Measurements from ENCODE around the gene CYP4F12. TPM values are rescaled to one million over a fixed set of nuclear protein-coding genes. Genes with fewer than 3 reads are reported as not detected.

CYP4F12 gene
- not detected in 2 replicates for total RNA-seq

DNA sequence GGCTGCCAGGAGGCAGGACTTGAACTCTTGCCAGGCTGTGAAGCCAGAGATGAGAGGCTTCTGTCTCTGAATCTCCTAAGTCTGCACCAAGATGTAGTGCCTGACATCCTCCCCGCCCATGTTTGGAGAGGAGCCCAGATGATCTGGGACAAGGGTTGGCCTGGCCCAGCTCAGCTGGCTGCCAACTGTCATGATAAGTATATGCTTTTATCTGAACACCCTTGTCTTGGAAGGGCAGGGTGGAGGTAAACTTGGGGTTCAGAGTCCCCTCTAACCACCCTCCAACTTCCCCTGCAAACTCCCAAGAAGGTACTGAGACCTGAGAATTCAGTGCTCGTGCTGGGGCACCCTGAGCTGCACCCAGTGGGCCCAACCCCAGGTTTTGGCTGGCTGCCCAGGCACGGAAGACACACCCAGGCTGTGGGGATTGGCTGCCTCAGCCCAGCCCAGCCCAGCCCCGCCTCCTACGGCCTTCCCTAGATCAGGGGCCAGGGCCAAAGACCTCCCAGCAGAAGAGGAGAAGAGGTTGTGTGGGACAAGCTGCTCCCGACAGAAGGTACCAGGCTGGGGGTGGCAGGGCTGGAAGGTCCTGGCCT, at the start of gene CYP4F12:
Gene CYP4F12 (plus strand): TSS at position 508 of the 596 bp plus-strand sequence. CDS start 443 bp downstream, outside the sequence.

DNA sequence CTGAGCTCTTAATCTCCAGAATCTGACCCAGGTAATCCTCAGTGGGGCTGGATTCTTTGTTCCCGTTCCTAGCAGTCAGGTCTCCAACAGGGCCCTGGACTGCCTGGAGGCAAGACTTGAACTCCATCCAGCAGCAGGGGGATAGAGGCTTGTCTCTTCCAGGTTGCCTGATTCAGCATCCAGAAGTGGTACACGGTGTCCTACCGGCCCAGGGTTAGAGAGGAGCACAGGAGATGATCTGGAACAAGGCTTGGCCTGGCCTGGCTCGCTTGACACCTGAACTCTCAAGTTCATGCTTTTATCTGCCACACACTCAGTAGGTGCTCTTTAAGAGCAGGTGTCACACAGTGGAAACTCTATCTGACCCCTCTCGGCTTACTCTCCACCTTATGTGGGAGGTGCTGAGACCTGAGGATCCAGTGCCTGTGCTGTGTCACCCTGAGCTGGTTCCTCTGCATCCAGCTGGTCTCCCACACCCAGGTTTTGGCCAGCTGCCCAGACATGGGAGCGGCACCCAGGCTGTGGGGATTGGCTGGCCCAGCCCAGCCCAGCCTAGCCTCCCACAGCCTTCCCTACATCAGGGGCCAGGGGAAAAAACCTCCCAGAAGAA, 32.5 kb upstream of the CYP4F12 start, which contains the start of gene CYP4F3:
Gene CYP4F3 (plus strand): TSS at position 604 of the 610 bp plus-strand sequence. CDS start 519 bp downstream, outside the sequence.

DNA sequence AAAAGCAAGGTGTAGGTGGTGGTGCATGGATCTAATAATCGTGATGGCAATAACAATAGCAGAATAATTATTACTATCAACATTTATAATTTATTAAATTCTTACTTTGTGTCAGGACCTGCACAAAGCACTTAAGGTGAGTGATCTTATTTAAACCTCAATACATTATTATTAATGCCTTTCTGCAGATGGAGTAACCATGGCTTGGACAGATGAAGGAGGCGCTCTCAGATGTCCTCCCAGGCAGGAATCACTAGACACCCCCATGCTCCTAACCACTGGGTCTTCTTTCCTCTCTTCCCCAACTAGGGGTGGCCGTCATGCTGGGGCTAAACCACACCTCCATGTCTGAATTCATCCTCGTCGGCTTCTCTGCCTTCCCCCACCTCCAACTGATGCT, 54.8 kb downstream of the CYP4F12 start, which contains the start of gene OR10H2:
Gene OR10H2 (plus strand): TSS at position 301 of the 400 bp plus-strand sequence. CDS start 20 bp downstream, at position 321.

DNA sequence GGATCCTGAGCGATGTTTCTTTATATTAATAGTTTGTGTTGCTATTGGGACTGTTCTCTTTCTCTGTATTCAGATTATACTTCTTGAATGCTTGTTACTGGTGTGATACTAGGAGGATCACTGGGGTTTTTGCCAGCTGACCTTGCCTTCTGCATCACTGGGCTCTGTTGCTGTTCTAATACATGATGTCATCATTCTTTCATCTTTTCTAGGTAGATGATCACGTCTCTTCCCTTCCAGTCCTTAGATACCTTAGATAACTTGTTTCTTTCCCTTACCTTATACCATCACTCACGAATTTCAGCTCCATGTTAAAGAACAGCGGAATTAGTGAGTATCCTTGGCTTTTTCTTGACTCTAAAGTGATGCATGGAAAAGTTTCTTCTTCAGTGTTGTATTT, 64.8 kb downstream of the CYP4F12 start, which contains the start of gene OR10H3:
Gene OR10H3 (plus strand): TSS at position 264 of the 400 bp plus-strand sequence. CDS start 3,408 bp downstream, outside the sequence.

Other genes with a start within 250 kb of the CYP4F12 start
- gene WIZ, start 223.1 kb upstream of the CYP4F12 start, total RNA-seq, result 15.0 and 21.1 TPM in 2 replicates
- gene RASAL3, start 208.5 kb upstream of the CYP4F12 start, total RNA-seq, result 0.07 TPM in 2 replicates
- not detected in 2 replicates for gene PGLYRP2, start 193.6 kb upstream of the CYP4F12 start, total RNA-seq
- not detected in 2 replicates for gene CYP4F22, start 164.6 kb upstream of the CYP4F12 start, total RNA-seq
- not detected in 2 replicates for gene CYP4F8, start 57.9 kb upstream of the CYP4F12 start, total RNA-seq
- not detected in 2 replicates for gene CYP4F3, start 32.2 kb upstream of the CYP4F12 start, total RNA-seq
- gene OR10H2, start 54.9 kb downstream of the CYP4F12 start, total RNA-seq, result not detected in 2 replicates
- gene OR10H3, start 64.9 kb downstream of the CYP4F12 start, total RNA-seq, result not detected in 2 replicates
- not detected in 2 replicates for gene OR10H5, start 114.6 kb downstream of the CYP4F12 start, total RNA-seq
- gene OR10H1, start 142.6 kb downstream of the CYP4F12 start, total RNA-seq, result not detected in 2 replicates
- gene CYP4F2, start 225.0 kb downstream of the CYP4F12 start, total RNA-seq, result not detected in 2 replicates

Measured in smooth muscle cell of the pulmonary artery (primary cell).